ENCODE results near the gene WDR64. TPM values are rescaled to one million over a fixed set of nuclear protein-coding genes. Genes with fewer than 3 reads are reported as not detected.
"Not testable (repeated sequence)": the region's sequence is repeated elsewhere in the genome, so short reads cannot be mapped to it uniquely, and the experiment has no call there.

WDR64 gene
- total RNA-seq, 2 experiments from 2014 or later, result 0.21 to 0.31 TPM

GRCh38 chr1:241666419-241666818, 14.3 kb downstream of the WDR64 start:
- ATAC-seq (no peak), DNase-seq (no peak)
- no peaks in the 10 kb centered on the region for H3K9me3 Mint-ChIP-seq (ENCODE audit: insufficient read depth)
- H3K36me3 Mint-ChIP-seq (ENCODE audit: low read depth), result no peaks in the 10 kb centered on the region
- ChIA-PET POLR2A (no interaction called here), CTCF (no interaction called here)
- H3K27ac Mint-ChIP-seq, result no peak overlapping the region
- no peak overlapping the region for H3K4me3 Mint-ChIP-seq
- no peaks in the 10 kb centered on the region for H3K4me1 Mint-ChIP-seq (ENCODE audit: low read depth)
- no peaks in the 10 kb centered on the region for H3K27me3 Mint-ChIP-seq (ENCODE audit: low read depth)

- ChIA-PET POLR2A (no interaction called here), CTCF (interaction anchor here (1.0 kb wide), 1 partner anchor 77 kb away, joined by 3 read pairs; no protein-coding TSS in a partner anchor)
- H3K4me3 Mint-ChIP-seq, result no peak overlapping the region
- ATAC-seq, result no peak
- H3K4me1 Mint-ChIP-seq (ENCODE audit: low read depth), result peaks cover 9% of the 10 kb centered on the region
- H3K27me3 Mint-ChIP-seq (ENCODE audit: low read depth), result no peaks in the 10 kb centered on the region
- H3K27ac Mint-ChIP-seq, result no peak overlapping the region
- H3K9me3 Mint-ChIP-seq (ENCODE audit: insufficient read depth), result peaks cover 4% of the 10 kb centered on the region
- no peak for DNase-seq
- no peaks in the 10 kb centered on the region for H3K36me3 Mint-ChIP-seq (ENCODE audit: low read depth)
Measured at GRCh38 chr1:241672301-241672700, 20.2 kb downstream of the WDR64 start.

GRCh38 chr1:241674805-241675384, 22.8 kb downstream of the WDR64 start:
- no peak overlapping the region for H3K4me3 Mint-ChIP-seq
- H3K27me3 Mint-ChIP-seq (ENCODE audit: low read depth), result no peaks in the 10 kb centered on the region
- peaks cover 4% of the 10 kb centered on the region for H3K9me3 Mint-ChIP-seq (ENCODE audit: insufficient read depth)
- H3K36me3 Mint-ChIP-seq (ENCODE audit: low read depth), result no peaks in the 10 kb centered on the region
- peaks cover 17% of the 10 kb centered on the region for H3K4me1 Mint-ChIP-seq (ENCODE audit: low read depth)
- peak overlapping the region; percentile 49 for H3K27ac Mint-ChIP-seq
- ChIA-PET POLR2A (no interaction called here), CTCF (no interaction called here)
- DNase-seq (no peak), ATAC-seq (no peak)

GRCh38 chr1:241675983-241676382, 23.9 kb downstream of the WDR64 start:
- H3K4me1 Mint-ChIP-seq (ENCODE audit: low read depth), result peaks cover 17% of the 10 kb centered on the region
- peaks cover 4% of the 10 kb centered on the region for H3K9me3 Mint-ChIP-seq (ENCODE audit: insufficient read depth)
- H3K27me3 Mint-ChIP-seq (ENCODE audit: low read depth), result no peaks in the 10 kb centered on the region
- DNase-seq, result no peak
- no peak for ATAC-seq
- peak overlapping the region; percentile 36 for H3K4me3 Mint-ChIP-seq
- H3K36me3 Mint-ChIP-seq (ENCODE audit: low read depth), result no peaks in the 10 kb centered on the region
- POLR2A ChIA-PET, result no interaction called here
- CTCF ChIA-PET, result interaction anchor here (0.7 kb wide), 1 partner anchor 15 kb away, joined by 3 read pairs; no protein-coding TSS in a partner anchor
- H3K27ac Mint-ChIP-seq, result no peak overlapping the region

- peak; percentile 97 for ATAC-seq
- Mint-ChIP-seq H3K4me3 (peak overlapping the region; percentile 49), H3K9me3 (ENCODE audit: insufficient read depth) (peaks cover 4% of the 10 kb centered on the region), H3K27me3 (ENCODE audit: low read depth) (no peaks in the 10 kb centered on the region), H3K4me1 (ENCODE audit: low read depth) (peaks cover 17% of the 10 kb centered on the region), H3K36me3 (ENCODE audit: low read depth) (no peaks in the 10 kb centered on the region), H3K27ac (peak overlapping the region; percentile 77)
- ChIA-PET POLR2A (interaction anchor here (0.6 to 1.5 kb wide), 3 partner anchors 29 to 37 kb away, joined by 3 to 5 read pairs (median 5); partner anchors contain the start of genes CHML and OPN3), CTCF (no interaction called here)
- DNase-seq, result peak; percentile 53
Measured at GRCh38 chr1:241677201-241677600, 25.1 kb downstream of the WDR64 start.

GRCh38 chr1:241678536-241678935, 26.5 kb downstream of the WDR64 start:
- Mint-ChIP-seq H3K9me3 (ENCODE audit: insufficient read depth) (peaks cover 2% of the 10 kb centered on the region), H3K4me1 (ENCODE audit: low read depth) (peaks cover 17% of the 10 kb centered on the region), H3K27me3 (ENCODE audit: low read depth) (no peaks in the 10 kb centered on the region), H3K4me3 (no peak overlapping the region), H3K36me3 (ENCODE audit: low read depth) (no peaks in the 10 kb centered on the region), H3K27ac (no peak overlapping the region)
- POLR2A ChIA-PET, result no interaction called here
- CTCF ChIA-PET, result no interaction called here
- DNase-seq (no peak), ATAC-seq (no peak)

- Mint-ChIP-seq H3K4me3 (no peak overlapping the region), H3K9me3 (ENCODE audit: insufficient read depth) (no peaks in the 10 kb centered on the region), H3K36me3 (ENCODE audit: low read depth) (no peaks in the 10 kb centered on the region), H3K27me3 (ENCODE audit: low read depth) (no peaks in the 10 kb centered on the region), H3K4me1 (ENCODE audit: low read depth) (peaks cover 17% of the 10 kb centered on the region), H3K27ac (no peak overlapping the region)
- DNase-seq, result no peak
- POLR2A ChIA-PET, result interaction anchor here (0.5 to 1.1 kb wide), 2 partner anchors 34 to 1824 kb away, joined by 3 to 4 read pairs; no protein-coding TSS in a partner anchor
- CTCF ChIA-PET, result no interaction called here
- ATAC-seq, result no peak
Measured at GRCh38 chr1:241679404-241679803, 27.3 kb downstream of the WDR64 start.

- Mint-ChIP-seq H3K9me3 (ENCODE audit: insufficient read depth) (no peaks in the 10 kb centered on the region), H3K4me3 (no peak overlapping the region), H3K4me1 (ENCODE audit: low read depth) (peaks cover 17% of the 10 kb centered on the region), H3K27me3 (ENCODE audit: low read depth) (no peaks in the 10 kb centered on the region), H3K36me3 (ENCODE audit: low read depth) (no peaks in the 10 kb centered on the region), H3K27ac (no peak overlapping the region)
- POLR2A ChIA-PET, result interaction anchor here (1.1 kb wide), 1 partner anchor 35 kb away, joined by 3 read pairs; no protein-coding TSS in a partner anchor
- ATAC-seq, result no peak
- CTCF ChIA-PET, result no interaction called here
- DNase-seq, result no peak
Measured at GRCh38 chr1:241679961-241680360, 27.9 kb downstream of the WDR64 start.

- DNase-seq; H3K27me3 Mint-ChIP-seq (ENCODE audit: low read depth); POLR2A ChIA-PET; H3K27ac Mint-ChIP-seq; H3K36me3 Mint-ChIP-seq (ENCODE audit: low read depth); ATAC-seq; H3K4me3 Mint-ChIP-seq; H3K9me3 Mint-ChIP-seq (ENCODE audit: insufficient read depth); H3K4me1 Mint-ChIP-seq (ENCODE audit: low read depth): not testable (repeated sequence)
- CTCF ChIA-PET, result interaction anchor here (1.2 kb wide), 1 partner anchor 54 kb away, joined by 3 read pairs; no protein-coding TSS in a partner anchor
Measured at GRCh38 chr1:241681861-241682448, 29.9 kb downstream of the WDR64 start.

- ChIA-PET POLR2A (no interaction called here), CTCF (no interaction called here)
- Mint-ChIP-seq H3K4me1 (ENCODE audit: low read depth) (peaks cover 2% of the 10 kb centered on the region), H3K4me3 (no peak overlapping the region), H3K27me3 (ENCODE audit: low read depth) (no peaks in the 10 kb centered on the region), H3K36me3 (ENCODE audit: low read depth) (no peaks in the 10 kb centered on the region), H3K9me3 (ENCODE audit: insufficient read depth) (no peaks in the 10 kb centered on the region), H3K27ac (no peak overlapping the region)
- DNase-seq (no peak), ATAC-seq (no peak)
Measured at GRCh38 chr1:241682921-241683320, 30.8 kb downstream of the WDR64 start.

- Mint-ChIP-seq H3K36me3 (ENCODE audit: low read depth) (no peaks in the 10 kb centered on the region), H3K4me3 (no peak overlapping the region), H3K27me3 (ENCODE audit: low read depth) (no peaks in the 10 kb centered on the region), H3K27ac (no peak overlapping the region), H3K9me3 (ENCODE audit: insufficient read depth) (no peaks in the 10 kb centered on the region), H3K4me1 (ENCODE audit: low read depth) (no peaks in the 10 kb centered on the region)
- DNase-seq, result no peak
- ChIA-PET POLR2A (no interaction called here), CTCF (no interaction called here)
- ATAC-seq, result no peak
Measured at GRCh38 chr1:241684108-241684507, 32.0 kb downstream of the WDR64 start.

GRCh38 chr1:241688940-241689368, 36.9 kb downstream of the WDR64 start:
- ATAC-seq (no peak), DNase-seq (no peak)
- H3K4me3 Mint-ChIP-seq, result no peak overlapping the region
- POLR2A ChIA-PET, result no interaction called here
- H3K4me1 Mint-ChIP-seq (ENCODE audit: low read depth), result no peaks in the 10 kb centered on the region
- no peaks in the 10 kb centered on the region for H3K9me3 Mint-ChIP-seq (ENCODE audit: insufficient read depth)
- no peak overlapping the region for H3K27ac Mint-ChIP-seq
- H3K36me3 Mint-ChIP-seq (ENCODE audit: low read depth), result no peaks in the 10 kb centered on the region
- CTCF ChIA-PET, result no interaction called here
- no peaks in the 10 kb centered on the region for H3K27me3 Mint-ChIP-seq (ENCODE audit: low read depth)

Measured in activated CD8-positive, alpha-beta T cell treated with anti-CD3 and anti-CD28 coated beads, Interleukin-2, amount 10 ng/mL, durations not matched to agents 7 days and 5 days (primary cell).